Left kidney (tissue), 2 donors: Measurements from ENCODE around the gene TAC4. TPM values are rescaled to one million over a fixed set of nuclear protein-coding genes. Genes with fewer than 3 reads are reported as not detected.

Experiments
- DNase-seq: peaks from one replicate; pipeline ENCODE4 v3.0.0-alpha.2; 2013
- polyA plus RNA-seq: library from polyadenylated mRNA; unstranded; fragments of 120-200 nt; gene quantifications from one replicate; pipeline ENCODE4 v1.2.1, GENCODE V29; 2013; ENCODE audit not compliant: insufficient read length

Gene TAC4
- polyA plus RNA-seq, 1 donor = 0.67 TPM

DNA sequence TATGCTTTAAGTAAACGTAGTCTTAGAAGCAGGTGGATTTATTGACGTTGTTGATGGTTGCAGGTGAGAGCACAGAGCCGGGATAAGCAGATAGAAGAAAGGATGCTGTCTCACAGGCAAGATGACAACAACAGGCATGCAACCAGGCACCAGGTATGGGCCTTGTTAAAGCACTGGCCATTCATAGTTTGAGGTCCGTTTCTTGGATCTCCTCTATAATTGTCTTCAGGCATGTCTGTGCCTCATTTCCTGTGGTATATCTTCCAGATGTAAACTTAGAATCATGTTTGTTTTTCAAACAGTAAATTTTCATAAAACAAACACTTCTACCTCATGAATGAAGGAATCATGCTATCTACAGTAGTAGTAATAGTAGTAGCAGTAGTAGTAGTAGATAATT lies 38.8 kb downstream of the TAC4 start:
- DNase-seq = no peak

- DNase-seq = no peak
These were observed 49.1 kb downstream of the TAC4 start for GRCh38 chr17:49798738-49799137.

GRCh38 chr17:49798182-49798581 lies 49.7 kb downstream of the TAC4 start:
- DNase-seq = no peak

DNA sequence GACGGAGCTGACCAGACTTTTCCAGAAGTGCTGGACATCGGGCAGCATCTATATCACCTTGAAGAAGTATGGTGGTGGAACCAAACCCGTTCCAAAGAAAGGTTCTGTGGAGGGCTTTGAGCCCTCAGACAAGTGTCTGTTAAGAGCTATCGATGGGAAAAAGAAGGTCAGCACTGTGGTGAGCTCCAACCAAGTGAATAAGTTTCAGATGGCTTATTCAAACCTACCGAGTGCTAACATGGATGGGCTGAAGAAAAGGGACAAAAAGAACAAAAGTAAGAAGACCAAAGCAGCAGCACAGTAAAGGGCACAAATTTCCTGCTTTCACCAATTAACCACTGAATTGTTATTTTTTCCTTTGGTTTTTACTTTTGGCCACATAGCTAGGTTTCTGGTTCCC lies 52.5 kb downstream of the TAC4 start:
- DNase-seq = no peak

DNA sequence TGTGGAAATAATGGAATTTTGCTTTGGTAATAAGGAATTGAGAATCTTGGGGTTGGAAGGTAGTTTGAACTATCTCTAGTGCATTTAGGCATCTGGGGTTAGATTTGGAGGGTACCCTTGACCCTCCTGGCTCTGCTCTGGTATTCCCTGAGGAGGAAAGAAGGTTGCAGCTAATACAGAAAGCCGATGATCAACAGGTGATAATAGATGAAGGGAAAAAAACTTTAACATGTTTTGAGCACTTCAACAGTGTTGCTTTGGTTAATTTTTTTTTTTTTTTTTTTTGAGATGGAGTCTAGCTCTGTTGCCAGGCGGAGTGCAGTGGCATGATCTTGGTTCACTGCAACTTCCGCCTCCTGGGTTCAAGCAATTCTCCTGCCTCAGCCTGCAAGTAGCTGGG lies 54.6 kb downstream of the TAC4 start:
- no peak for DNase-seq

DNA sequence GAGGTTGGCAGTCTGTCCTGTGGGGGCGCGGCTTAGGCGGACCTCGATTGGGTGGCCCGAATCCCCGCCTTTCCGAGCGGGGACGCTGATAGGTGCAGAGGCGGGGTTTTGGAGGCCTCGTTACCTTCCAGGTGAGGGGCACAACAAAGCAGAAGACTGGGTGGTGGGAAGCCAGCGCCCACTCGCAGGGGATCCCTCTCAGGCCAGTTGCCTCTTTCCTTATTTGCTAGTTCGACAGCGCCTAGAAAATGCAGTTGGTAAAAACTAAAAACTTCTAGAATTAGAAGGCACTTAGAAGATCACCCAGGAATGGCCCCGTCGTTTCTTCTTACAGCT lies 58.7 kb downstream of the TAC4 start:
- no peak for DNase-seq

DNA sequence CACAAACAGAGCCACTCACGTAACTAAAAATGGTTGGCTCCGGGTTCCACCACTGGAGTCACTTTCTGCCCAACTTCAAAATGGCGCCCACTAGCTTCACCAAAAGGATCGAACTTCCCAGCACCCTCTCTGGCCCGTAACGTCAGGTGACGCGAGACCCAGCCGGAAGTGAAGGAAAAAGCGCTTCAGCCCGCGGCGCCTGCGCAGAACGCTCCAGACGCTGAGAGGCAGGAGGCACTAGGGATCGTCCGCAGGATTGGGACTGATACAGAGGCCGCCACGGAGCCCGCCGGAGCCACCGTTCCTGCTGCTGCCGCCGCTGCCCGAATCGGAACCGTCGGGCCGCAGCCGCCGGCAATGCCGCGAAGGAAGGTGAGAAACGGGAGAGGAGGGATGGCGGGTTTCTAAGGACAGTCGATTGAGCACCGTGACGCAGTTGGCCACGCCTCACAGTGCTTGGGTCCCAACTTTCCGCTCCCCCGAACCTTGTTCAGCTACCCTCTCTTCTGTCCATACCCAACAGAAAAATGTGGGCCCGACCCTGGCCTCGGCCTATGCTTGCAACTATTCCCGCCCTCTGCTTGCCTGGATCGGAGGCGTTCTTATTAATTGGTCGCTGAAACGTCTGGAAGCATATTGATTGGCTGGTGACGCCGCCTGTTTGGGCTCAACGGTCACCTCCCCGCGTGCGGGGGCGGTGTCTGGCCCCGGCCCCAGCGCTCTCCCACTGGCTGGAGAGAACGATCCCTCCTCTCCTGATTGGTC lies 59.2 kb downstream of the TAC4 start, which contains the start of gene KAT7:
TSS of gene KAT7 (plus strand) at position 204 of the 765 bp plus-strand sequence. CDS start at position 358, 154 bp downstream.
- DNase-seq = peak; percentile 100

Other genes with a start within 250 kb of the TAC4 start
- gene SPOP, start 170.0 kb downstream of the TAC4 start, polyA plus RNA-seq = 70.9 TPM
- gene SLC35B1, start 140.1 kb downstream of the TAC4 start, polyA plus RNA-seq = 83.3 TPM
- 17.3 TPM for gene FAM117A, start 83.9 kb downstream of the TAC4 start, polyA plus RNA-seq
- gene KAT7, start 59.4 kb downstream of the TAC4 start, polyA plus RNA-seq = 58.3 TPM
- 0.75 TPM for gene DLX4, start 121.1 kb upstream of the TAC4 start, polyA plus RNA-seq
- gene DLX3, start 147.2 kb upstream of the TAC4 start, polyA plus RNA-seq = 1.2 TPM
- gene ITGA3, start 208.0 kb upstream of the TAC4 start, polyA plus RNA-seq = 97.3 TPM
- gene PDK2, start 247.3 kb upstream of the TAC4 start, polyA plus RNA-seq = 131 TPM